Bone marrow (tissue), 2 donors: ENCODE data around the gene DPEP1.
"Not testable (repeated sequence)": the region's sequence is repeated elsewhere in the genome, so short reads cannot be mapped to it uniquely, and the experiment has no call there.

Source experiments
- DNase-seq, 2 donors: peaks; one replicate each; lab custom pipeline; 2025; lab: John Stamatoyannopoulos, UW

Gene DPEP1

GRCh38 chr16:89577055-89577759 lies 36.2 kb upstream of the DPEP1 start:
- DNase-seq, result no peak

DNA sequence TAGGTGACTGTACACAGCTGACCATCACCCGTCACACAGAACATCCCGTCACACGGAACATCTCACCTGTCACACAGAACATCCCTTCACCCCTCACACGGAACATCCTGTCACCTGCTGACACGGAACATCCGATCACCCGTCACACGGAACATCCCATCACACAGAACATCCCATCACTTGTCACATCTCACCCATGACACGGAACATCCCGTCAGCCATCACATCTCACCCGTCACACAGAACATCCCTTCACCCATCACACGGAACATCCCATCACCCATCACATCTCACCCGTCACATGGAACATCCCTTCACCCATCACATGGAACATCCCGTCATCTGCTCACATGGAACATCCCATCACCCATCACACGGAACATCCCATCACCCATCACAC lies 34.1 kb upstream of the DPEP1 start:
- no peak for DNase-seq

- DNase-seq, result no peak
Observed at GRCh38 chr16:89581045-89581695, 32.3 kb upstream of the DPEP1 start.

DNA sequence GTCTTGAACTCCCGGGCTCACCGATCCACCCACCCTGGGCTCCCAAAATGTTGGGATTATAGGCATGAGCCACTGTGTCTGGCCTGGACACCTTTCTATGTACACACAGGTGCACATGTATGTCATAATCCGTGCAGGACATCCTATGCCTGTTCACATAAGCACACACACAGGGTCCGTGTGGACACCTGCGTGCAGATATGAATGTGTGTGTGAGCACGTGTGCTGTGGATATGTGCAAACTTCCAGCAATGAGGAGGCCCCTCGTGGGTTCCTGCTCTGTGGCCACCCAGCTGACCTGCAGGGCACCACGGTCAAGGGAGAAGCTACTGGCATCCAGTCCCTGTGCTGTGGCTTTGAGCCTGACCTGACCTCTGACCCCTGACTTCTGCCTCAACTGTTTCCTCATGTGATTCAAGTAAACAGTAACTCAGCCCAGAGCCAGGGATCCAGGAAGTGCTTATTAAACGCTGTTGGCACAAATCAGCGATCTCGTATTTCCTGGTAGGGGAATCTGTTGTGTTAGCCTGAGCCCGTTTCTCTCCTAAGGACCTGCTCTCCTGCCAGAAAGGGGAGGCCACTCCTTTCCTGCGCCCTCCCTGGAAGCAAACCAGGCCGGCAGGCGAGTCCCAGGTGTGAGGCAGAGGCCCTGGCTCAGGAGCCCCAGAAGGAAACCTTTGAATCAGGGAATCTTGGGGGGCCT lies 31.4 kb upstream of the DPEP1 start:
- no peak for DNase-seq

DNA sequence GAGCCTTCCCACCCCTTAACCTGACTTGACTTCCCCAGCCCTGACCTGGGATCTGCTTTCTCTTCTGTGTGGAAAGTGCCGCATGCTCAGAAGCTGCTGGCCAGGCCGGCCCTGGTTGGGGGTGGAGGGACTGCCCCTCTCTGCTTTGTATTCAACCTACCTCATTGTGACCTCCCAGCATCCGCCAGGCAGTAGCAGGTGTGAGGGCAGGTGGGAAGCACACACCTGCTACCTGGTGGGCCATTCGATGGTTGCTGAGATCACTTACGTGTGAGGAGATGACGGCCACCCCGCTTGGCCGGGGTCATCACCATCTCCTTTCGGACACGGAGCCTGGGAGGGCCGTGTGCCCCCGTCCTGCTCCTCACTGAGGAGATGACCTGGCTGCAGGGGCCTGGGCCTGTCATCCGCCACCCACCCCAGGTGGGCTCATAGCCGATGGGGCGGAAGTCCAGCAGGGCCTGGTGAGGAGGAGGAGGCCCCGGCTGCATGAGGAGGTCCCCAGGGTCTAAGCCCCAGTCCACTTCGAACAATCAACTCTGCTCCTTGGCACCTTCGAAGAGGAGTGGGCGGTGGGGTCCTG lies 30.7 kb upstream of the DPEP1 start:
- DNase-seq, result no peak

- DNase-seq, result no peak
Observed at GRCh38 chr16:89583197-89583894, 30.1 kb upstream of the DPEP1 start.

DNA sequence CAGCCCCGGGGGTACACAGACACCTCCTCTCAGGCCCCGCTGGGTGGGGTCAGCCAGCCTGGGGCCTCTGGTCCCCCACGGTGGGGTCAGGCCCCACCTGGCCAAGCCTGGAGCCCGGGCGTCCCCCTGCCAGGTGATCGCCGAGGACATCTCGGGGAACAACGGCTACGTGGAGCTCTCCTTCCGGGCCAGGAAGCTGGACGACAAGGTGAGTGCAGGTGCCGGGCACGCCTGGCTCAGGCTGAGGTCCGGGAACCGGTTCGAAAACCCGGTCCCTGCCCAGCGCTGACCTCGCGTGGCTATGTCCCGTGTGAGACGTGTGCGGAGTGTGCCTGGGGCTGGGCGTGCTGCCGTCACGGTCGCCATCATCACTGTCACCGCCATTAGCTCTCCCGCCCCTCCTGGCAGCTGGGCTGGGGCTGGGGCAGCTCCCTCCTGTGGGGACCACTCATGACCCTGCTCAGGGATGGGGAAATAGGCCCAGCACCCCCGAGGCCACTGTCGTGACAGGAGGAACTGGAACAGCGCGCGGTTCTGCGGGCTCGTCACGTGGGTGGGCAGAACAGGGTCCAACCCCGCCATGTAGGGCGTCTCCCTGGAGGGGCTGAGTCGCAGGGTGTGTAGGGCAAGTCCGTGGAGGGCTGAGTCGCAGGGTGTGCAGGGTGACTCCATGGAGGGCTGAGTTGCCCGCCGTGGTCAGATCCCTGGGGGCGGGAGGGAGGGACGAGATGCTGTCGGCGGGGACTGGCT lies 29.4 kb upstream of the DPEP1 start:
- DNase-seq, result no peak

DNA sequence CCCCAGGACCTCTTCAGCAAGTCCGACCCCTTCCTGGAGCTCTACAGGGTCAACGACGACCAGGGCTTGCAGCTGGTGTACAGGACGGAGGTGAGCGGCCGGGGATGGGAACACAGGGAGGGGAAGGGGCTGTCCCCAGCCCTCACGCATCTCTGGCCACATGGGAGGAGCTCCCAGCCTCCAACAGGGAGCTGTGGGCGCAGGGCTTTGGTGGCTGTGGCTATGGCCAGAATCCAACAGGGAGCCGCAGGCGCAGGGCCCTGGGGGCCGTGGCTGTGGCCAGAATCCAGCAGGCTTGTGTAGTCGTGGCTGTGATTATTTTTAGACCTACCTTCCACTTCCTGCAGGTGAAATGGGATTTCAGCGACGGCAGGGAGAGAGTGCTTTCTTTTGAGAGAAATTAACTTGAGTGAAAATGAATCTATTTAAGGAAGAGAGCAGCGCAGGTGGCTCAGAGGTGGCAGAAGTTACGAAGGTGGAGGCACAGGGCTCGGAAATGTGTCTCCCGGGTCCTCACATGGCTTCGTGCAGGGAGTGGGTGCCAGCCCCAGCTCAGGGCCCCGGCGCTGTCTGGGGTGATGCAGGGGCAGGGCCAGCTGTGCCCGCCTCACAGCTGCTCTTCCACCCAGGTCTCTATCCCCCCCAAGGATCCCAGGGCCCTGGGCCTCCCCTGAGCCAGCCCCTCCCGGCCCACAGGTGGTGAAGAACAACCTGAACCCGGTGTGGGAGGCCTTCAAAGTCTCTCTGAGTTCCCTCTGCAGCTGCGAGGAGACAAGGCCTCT lies 28.5 kb upstream of the DPEP1 start:
- no peak for DNase-seq

- no peak for DNase-seq
Observed at GRCh38 chr16:89586218-89586617, 27.2 kb upstream of the DPEP1 start.

- DNase-seq, result no peak
Observed at GRCh38 chr16:89586853-89587252, 26.6 kb upstream of the DPEP1 start.

GRCh38 chr16:89587676-89588075 lies 25.8 kb upstream of the DPEP1 start:
- DNase-seq, result not testable (repeated sequence)

- no peak for DNase-seq
Observed at GRCh38 chr16:89588413-89589109, 24.9 kb upstream of the DPEP1 start.

DNA sequence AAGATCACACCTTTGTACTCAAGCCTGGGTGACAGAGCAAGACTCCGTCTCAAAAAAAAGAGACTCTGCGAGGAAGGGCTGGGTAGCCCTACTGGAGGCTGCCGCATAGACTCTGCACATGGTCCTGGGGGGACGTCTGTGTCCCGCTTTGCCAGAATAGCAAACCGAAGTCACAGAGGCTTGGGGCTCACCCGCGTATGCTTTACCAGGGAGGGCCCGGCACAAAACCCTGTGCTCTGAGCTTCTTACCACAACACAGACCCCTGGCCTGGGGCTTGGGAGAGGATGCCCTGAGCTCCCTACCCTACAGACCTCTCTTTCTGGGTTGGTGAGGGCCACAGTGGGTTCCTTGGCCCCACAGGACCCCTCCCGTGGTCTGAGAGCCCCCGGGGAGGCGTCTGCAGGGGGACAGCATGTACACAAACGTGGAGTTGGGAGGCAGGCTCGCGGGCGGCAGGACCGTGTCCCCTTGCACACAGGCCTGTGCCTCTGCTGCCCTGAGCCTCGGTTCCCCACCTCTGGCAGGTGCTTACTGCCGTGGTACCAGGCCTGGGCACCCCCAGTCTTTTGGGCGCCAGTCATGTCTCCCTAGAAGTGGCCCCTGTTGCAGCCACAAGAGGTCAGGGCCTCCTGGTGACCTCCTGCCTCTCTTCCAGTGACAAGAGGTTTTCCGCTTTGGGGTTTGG lies 24.1 kb upstream of the DPEP1 start:
- DNase-seq, result no peak

DNA sequence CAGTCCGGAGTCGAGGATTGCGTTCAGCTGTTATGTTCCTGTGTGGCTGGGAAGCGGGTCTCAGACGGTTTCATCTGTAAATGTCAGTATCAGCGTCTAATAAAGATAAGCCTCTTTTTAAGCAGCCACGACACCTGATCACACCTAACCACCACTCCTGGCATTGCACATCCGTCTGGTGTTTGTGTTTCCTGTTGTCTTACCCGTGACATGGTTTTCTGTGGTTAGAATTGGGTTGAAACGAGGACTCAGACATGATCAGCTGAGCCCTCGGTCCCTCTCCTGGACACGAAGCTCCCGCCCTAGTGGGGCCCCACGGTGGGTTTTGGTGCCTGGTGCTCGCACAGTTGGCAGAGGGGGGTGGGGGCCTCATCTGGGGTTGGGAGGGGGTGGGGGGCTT lies 19.6 kb upstream of the DPEP1 start:
- no peak for DNase-seq

DNA sequence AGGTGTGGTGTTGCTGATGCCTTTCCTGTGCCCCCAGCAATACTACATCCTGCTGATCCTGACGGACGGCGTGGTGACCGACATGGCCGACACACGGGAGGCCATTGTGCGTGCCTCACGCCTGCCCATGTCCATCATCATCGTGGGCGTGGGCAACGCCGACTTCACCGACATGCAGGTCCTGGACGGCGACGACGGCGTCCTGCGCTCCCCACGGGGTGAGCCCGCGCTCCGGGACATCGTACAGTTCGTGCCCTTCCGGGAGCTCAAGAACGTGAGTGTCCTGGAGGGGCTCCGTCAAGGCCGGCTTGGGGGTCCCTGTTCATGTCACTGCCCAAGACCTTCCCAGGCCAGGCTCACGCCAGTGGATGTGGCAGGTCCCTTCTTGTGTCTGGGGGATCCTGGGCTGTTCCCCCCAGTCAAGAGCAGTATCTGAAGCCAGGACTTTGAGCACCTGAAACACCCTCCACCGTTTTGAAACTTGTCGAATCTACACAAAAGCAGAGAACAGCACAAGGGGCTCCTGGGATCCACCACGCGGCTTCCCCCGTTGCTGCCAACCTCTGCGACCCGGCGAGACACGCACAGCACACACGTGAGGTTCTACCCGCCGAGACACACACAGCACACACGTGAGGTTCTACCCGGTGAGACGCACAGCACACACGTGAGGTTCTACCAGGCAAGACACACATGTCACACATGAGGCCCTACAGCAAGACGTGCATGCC lies 17.9 kb upstream of the DPEP1 start:
- no peak for DNase-seq

GRCh38 chr16:89596061-89596689 lies 17.3 kb upstream of the DPEP1 start:
- no peak for DNase-seq

GRCh38 chr16:89596957-89597649 lies 16.3 kb upstream of the DPEP1 start:
- no peak for DNase-seq

DNA sequence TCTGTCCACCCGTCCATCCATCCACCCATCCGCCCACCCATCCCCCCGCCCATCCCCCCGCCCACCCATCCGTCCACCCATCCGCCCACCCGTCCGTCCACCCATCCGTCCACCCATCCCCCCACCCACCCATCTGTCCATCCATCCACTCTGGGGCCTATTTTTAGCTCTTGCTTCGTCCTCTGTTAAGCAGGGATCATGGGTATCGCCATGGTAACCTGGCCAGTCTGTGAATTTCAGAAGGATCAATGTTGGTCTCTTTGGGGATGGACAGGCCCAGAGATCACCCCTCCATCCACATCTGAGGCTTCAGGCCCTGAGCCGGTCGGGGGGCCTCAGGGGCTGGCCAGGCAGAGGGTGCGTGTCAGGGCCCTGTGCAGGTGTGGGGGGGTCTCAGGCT lies 15.2 kb upstream of the DPEP1 start:
- DNase-seq, result no peak
